GM03348 (cell line): ENCODE measurements around the gene LEMD2.

Experiments used
- DNase-seq: peaks from one replicate; pipeline ENCODE4 v3.0.0; 2012; ENCODE audit warnings: low spot score

The LEMD2 gene

DNA sequence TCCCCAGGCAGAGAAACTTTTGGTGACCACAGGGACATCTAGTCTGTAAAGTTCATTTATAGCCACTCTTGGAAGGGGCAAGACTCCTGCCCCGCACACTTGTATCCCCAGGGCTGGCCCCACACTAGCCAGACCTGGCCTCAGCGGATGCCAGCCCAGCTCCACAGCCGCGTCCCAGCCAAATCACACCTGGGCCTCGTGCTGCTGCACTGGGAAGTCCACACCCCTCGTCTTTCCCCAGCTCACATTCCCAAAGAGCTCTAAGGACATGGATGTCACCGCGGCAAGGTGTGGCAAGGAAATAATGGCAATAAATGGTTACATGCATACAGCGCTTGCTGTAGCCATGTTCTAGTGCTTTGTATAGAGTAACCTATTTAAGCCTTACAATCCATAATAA lies 50.8 kb downstream of the LEMD2 start:
- no peak for DNase-seq

DNA sequence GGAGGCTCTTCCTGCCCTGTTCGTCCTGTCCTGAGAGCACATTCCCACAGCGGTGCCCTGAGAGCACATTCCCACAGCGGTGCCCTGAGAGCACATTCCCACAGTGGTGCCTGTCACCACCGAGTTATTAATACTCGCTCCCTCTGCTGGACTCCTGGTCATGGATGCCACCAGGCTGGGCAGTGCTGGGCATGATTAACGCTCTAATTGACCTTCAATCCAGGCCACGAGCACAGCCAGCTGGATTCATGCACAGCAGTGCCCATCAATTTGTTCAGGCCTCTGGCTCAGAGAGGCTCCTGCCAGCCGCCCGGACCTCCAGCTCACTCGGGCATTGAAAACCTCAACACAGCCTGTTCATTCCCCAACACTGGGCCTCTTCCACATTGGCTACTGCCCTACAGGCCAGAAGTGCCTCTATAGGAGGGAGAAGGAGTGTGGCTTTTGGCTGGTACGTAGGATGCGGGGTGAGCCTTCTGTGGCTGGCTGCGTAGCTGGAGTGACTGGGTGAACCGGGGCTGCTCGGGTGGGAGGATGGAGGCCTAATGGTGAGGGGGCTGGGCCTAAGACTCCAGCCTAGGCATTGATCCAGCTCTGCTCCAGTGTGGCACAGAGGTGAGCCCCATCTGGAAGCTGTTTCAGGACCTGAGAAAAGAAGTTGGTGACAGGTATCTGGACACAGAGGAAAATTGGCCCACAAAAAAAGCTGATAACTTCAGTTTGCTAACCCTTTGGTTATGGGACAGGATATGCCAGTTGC lies 51.5 kb downstream of the LEMD2 start:
- DNase-seq = no peak

DNA sequence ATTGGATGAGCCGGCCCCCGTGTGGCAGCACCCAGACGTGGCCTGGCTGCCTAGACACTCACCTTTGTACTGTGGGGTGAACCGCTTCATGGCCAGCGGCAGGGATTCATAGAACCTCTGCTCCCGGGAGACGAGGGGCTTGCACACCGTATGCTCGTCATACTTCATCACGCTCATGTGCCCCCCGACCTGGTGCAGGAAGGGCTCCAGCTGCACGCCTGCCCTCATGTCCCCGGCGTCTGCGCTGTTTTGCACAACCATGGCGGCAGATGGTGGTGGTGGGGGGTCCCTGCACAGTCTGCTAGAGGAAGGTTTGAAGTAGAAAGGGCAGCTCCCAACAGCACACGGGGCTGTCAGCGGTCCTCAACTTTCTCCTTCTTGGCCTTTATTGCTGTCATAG lies 53.7 kb downstream of the LEMD2 start:
- no peak for DNase-seq

DNA sequence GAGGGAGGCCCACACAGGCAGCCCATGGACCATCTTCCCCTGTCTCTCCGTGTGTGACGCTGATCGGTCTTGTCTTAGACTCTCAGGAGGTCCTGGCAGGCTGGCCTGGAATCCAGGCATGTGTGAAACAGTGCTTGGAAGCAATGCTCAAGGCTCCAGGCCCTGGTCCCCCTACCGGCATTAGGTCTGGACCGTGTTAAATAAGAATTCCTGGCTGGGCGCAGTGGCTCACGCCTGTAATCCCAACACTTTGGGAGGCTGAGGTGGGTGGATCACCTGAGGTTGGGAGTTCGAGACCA lies 55.3 kb downstream of the LEMD2 start:
- no peak for DNase-seq

DNA sequence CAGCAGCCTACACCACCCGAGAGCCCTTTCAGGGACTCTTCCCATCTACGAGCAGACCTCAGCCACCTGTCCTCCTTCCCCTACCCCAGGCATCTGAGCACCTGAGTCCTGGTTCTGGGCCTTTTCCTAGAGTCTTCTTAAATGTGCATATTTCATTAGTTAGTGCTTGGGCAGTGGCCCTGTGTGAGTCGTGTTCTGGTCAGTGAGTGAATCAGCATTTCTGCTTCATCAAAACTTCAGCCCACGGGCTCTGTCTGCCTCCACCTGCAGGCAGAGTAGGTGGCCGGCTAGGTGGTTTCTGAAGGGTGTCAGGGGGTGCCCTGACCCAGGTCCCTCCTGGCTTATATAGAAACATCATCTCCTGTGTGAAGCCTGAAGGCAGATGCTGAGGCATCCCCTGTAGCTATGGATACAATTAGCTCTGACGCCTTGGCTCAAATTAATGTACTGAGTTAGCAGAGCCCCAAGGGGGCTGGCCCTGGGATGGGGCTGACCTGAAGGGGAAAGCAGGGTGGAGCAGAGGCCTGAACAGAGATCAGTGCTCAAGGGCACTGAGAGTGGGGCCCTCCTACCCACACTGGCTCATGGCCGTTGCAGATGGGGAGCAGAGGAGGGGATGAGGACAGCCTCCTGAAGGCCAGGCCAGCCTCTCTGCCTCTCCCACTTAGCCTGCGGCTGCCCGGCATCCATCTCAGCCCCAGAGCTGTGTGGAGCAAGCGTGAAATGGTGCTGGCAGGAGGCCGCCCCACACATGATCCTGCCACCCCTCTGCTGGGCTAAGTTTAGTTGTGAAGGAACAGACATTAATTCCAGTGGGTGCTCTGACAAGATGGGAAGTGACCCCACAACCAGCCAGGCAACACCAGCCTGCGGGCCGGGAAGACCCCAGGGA lies 55.9 kb downstream of the LEMD2 start:
- peak; percentile 30 for DNase-seq

DNA sequence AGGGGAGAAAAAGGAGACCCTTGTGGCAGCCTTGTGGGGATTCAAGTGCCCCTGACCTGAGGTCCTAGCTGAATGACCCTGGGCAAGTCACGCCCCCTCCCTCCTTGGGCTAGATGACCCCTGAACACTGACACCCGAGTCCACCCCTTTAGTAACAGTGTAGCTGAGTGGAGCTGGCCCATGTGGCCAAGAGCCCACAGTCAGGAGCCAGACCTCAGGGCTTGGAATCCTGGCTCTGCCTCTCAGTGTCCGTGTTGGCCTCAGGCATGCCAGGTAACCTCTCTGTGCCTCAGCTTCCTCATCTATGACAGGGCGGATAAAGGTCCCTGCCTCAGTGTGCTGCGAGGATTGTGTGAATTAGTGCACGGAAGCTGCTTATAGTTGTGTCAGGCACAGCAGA lies 56.5 kb downstream of the LEMD2 start:
- no peak for DNase-seq

DNA sequence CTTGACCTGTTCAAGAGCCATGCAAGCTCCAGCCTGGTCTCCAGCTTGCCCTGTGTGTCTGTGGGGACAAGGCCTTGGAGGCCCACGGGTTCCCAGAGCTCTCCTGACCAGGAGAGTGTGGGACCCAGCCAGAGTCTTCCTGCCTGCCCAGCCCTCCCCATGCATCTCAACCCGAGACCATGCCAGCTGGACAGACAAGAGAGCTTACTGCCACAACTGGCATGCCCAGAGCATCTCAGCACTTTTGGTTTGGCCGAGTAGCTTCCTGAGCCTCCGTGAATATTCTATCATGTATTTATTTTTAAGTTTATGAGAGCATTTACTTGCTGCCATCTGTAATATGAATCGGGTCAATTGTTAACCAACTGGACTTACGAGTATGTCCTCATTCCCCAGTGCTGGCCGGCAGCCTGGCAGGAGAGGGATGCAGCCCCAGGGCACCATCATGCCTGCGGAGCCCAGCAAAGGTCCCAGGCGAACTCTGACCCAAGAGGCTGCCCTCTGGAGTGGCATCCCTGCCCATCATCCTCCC lies 57.1 kb downstream of the LEMD2 start:
- DNase-seq = no peak

DNA sequence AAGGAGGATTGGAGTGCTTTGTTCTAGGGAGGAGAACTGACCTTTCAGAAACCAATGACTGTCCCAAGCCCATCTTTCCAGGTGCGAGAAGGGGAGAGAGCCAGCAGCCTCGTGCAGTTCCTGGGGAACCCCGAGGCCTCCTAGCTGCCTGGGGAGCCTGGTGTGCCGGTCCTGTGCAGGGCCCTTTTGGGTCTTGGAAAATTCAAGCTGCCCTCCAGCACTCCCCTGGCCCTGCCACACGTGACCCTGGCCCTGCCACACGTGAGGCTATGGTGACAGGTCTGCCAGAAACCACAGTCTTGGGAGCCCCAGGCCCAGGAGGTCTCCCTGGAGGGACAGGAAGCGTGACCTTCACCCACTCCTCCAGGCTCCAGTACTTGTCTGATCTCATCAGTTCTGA lies 57.9 kb downstream of the LEMD2 start:
- no peak for DNase-seq

DNA sequence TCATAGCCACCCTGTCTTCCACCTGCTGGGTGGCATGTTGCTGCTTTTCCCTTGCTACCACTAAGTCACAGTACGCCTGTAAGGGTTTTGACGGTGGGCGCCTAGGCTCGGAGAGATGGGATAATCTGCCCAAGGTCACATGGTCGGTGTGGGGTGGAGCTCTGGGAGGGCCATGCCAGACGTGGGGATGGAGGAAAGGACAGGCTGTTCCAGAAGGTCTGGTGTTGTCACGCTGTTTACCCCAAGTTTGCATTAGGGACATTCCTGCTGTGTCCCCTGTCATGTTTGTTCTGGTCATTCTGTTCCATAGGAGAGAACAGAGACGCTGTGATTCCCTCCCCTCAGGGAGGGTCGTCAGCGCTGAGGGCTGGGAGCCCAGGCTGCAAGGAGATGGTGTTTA lies 58.3 kb downstream of the LEMD2 start:
- DNase-seq = no peak

DNA sequence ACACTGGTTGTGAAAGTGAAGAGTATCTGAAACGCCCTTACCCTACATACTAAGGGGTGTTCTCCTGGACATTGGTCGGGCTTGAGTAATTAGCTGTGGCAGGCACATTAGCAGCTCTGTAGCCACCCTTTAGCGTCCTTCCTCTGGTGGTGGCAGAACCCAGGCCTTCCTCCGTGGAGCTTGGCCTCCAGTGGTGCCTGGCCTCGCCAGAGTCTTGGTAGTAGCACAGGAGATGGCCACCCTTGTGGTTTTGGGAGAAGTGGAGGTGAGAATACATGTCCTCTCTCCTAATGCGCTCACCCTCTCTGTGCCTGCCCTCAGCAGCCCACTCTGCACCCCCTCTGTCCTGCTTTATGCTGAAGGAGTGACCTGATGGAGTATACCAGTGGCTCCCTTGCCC lies 59.9 kb downstream of the LEMD2 start:
- no peak for DNase-seq

DNA sequence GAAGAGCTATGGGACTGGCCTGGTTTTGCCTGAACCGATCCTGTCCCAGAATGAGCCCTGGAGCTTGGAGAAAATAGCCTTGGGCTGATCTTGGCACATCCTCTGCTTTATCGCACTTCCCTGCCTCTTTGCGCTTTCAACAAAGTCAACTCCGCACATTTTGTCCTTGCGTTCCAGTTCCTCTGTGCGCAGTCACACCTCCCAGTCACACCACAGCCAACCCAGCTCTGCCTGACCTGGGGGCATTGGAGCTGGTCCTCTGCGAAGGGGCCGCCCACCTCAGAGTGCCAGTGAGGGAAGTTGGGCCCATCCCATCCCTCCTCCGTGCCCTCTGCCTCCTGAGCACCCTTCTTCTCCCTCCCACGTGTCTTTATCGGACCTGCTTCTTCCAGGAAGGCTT lies 60.5 kb downstream of the LEMD2 start:
- DNase-seq = no peak

DNA sequence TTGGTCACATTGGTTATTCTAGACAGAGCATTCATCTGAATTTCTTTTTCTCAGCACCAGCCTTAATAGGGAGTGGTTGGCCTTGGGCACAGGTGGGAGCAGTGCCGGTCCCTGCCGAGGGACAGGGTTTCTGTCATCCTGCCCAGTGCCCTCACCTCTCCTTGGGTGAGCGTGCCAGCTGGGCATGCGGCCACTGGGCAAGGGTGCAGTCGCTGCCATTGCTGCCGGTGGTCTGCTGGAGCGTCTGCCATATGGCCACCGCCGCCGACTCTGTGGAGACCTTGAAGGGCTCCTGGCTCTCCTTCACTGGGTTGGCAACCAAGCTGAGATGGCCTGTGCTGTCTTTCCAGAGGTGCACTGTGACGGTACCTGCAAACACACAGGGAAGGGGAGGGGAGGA lies 61.0 kb downstream of the LEMD2 start:
- no peak for DNase-seq

DNA sequence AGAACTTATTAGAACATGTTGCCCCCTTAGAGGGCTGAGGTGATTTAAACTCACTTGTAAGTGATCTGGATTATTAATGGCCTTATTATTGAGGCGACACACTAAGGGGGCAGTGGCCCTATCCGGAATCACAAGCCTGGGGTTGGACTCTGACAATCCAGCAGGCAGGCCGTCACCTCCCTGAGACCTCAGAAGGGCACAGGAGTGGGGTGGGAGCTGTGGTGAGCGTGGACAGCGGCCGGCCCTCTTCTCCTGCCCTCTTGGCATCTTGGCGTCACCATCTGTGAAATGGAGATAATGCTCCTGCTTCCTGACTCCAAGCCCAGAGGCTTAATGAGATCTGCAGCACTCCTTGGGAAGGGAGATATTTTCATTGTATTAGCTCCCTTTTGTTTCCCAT lies 61.8 kb downstream of the LEMD2 start:
- no peak for DNase-seq

DNA sequence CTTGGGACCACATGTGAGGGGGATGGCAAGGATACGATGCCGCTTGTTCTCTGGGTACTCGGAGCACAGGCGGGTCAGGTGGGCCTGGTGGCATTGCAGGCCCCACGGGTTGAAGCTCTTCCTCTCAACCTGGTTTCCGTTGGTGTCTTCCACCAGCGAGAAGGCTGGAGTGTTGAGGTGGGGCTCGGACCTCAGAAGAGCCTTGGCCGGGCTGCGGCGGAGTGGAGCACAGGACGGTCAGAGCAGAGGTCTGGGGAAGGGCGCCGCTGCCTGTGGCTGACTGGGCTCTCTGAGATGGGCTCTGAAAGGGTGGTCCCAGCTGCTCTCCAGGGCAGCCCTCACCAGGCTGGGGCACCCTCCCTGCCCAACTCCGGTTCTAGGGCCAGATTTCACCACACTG lies 62.2 kb downstream of the LEMD2 start:
- DNase-seq = no peak

DNA sequence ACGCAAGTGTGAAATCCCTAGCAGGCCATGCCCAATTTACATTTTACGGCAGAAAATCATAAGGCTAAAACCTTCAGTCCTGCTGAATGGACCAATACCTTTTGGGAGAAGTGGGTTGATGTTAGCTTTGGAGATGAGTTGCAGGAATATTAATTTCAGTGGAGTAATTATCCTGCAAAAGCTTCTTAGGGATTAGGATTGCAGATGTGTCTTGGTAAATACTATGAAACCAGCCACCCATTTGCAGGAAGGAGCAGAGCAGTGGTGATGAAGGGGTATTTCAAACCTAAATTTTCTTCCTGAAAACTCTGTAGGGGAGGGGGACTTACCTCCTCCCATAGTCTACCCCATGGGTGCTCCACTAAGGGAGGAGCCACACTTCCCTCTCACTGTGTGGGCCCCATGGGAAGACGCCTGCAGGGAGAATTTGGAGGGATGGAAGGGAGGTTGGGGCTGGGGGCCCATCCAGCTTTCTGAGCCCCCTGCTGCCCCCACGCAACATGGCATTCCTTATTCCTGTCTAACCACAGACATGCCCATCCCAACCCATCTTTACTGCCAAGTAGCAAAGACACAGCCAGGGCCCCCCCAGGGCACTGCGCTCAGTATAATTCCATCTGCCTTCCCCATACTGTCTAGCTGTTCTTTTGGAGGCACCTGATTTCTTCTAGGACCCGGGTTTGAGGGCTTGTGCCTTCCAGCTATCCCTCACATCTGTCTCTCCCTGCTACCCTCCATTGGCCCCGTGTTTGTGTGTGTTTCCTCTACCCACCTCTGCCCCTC lies 62.8 kb downstream of the LEMD2 start:
- DNase-seq = no peak

DNA sequence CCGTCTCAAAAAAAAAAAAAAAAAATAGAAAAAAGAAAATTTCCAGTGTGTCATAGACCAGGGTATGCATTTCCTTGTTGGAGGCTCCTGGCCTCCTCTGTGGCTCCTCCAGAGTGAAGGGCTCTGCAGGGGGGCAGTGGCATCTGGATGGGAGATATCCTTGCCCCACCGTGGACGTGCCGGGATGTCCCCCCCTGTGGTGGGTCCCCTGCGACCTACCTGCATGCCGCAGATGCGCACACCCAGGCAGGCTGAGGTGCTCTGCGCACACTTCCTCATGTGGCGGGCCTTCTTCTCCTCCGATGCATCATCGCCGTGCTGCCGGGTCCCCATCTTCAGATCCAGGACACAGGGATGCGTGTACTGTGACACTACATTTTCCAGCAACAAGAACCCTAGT lies 63.7 kb downstream of the LEMD2 start:
- DNase-seq = no peak

DNA sequence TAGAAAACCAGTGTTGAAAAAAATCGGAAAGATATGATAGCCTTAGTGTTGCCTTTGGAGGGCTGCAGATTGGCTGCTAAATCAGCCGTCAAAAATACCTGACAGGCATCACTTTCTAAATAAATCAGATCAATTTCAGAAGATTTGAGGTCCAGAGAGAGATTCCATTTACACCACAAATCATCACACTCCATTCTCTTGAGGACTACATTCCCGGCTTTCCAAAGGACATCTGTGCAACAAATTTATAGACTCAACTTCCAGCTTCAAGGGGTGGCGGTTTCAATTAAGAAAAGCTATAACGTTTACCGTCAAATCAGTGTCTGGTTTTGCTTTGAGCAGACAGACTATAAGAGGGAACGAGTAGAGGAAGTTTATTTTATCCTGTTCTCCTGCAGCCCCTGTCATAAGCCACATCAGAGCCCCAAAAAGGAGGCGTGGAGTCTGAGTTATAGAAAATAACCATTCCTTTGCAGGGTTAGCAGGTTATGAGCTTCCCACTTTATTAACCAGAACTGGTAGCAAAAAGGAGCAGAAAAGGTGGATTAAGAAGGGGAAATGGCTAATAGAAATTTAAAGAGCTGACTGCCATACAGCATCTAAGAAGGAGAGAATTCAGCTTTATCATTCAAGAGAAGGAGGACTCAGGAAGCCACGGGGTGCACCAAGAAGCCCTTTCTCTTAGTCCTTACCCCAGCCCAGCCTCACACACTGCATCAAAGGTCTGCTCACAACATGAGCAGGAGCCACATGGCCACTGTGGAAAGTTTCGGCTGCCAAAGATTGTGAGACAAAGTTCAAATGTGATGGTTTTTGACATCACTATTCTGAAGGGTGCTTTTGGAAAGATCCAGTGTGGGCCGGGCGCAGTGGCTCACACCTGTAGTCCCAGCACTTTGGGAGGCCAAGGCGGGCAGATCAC lies 64.6 kb downstream of the LEMD2 start:
- DNase-seq = no peak

DNA sequence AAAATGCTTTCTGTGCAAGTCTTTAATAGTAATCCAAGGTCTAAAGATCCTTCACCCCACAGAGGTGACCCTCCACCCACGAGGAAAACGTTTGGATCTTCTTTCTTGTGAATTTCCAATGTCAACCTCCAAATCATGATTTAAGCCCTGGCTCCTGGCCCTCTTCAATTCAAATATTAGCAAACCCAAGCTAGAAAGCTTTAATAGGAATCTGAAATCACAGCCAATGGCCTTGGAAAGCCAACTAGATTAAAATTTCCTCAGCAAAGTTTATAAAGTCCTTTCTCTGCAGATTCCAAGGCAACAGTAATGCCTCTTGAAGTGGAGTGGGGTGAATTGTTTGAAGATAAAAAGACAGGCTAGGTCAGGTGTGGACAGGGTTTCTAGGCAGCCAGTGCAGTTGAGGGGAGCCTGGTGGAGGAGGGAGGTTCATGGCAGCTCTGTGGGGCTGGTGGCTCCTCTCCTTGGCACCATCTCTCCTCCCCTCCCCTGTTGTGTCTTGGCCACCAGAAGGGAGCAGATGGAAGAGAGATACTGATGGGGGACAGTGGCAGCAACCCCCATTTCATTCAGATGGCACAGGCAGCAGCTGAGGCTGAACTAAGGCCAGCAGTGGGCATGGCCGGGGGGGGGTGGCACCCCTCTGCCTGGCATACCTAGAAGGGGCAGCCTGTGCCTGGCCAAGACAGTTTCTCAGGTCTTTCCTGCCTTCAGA lies 65.4 kb downstream of the LEMD2 start:
- no peak for DNase-seq

DNA sequence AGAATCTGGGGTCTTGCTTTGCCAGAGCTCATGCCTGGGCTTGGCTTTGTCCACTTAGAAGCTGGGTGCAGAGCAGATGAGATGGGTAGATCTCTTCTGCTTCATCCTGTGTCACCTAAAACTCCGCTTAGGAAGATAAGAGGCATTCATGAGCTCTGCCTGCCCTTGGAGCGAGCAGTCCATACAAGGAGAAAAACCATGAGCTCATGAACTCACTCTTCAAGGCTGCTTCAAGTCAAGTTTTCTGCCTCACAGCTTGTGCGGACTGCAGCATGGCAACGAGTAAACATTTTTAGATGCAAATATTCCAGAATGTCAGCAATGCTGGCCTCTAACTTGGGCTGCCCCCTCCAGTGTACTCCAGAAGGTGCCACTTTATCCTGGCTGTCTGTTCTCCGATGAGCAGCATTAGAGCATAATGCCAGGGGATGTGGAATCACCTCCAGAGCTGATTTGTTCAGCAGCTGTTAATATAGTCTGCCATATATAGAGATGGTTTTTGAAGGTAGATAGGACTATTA lies 66.8 kb downstream of the LEMD2 start:
- DNase-seq = no peak

DNA sequence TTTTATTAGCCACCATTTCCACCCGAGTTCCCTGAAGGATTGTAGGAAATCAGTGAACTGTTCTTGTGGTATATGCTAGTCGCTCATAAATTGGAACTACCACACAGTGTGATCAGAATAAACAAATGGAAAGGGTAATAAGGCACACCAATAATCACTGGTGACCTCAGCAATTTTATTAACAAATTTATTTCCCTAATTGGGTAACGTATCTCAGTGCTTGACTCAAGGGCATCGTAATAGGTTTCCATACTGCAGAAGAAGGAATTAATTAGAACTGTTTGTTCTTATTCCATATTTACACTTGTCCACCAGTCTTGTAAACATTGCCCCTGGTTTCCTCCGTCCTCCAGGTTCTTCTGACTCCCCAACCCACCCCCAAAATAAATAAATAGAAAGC lies 67.4 kb downstream of the LEMD2 start:
- DNase-seq = no peak
